ENCODE measurements around the gene FCHSD2. TPM values are rescaled to one million over a fixed set of nuclear protein-coding genes. Genes with fewer than 3 reads are reported as not detected.
A peak's percentile ranks its signal among the peaks of the same experiment; 100 is the strongest.

The FCHSD2 gene
- total RNA-seq, 2 donors from 2014 or later = 14.0 to 17.6 TPM

DNA sequence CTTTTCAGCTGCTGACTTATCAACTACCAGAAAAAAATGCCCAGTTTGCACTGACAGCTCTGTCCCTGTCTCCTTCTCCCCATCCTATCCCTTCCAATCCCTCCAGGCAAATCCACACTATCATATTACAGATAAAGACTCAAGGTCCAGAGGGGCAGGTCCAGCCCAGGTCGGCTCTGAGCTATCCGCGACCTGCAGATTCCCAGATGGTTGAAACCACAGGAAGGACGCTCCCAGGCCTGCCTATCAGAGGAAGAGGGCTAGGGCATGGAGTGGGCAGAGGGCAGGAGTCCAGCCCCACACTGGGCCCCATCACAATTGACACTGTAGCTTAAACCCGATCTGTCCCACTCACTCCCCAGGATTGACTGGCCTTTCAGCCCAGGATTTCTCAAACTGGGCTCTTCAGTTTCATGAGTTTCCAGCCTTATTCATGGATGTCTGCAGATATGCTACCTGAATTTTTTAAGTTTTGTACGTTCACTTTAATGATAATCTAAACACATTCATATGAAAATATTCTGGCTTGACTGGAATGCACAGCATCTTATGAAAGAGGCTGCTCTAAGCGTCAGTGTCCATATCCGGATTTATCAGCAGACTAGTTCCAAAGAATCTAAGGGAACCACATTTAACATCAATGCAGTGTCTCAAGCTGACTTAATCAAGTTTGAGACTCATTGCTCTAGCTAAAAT is 16.4 kb upstream of the FCHSD2 start:
- H3K9me3 Mint-ChIP-seq = no peaks in the 10 kb centered on the region
- DNase-seq = peak; percentile 29
- no peaks in the 10 kb centered on the region for H3K27me3 Mint-ChIP-seq (ENCODE audit: insufficient read depth)
- H3K4me1 Mint-ChIP-seq = peaks cover 5% of the 10 kb centered on the region
- H3K36me3 ChIP-seq (ENCODE audit: control insufficient read depth, insufficient read depth, low read length) = no peaks in the 10 kb centered on the region
- H3K27ac Mint-ChIP-seq = no peak overlapping the region
- H3K9me3 ChIP-seq (ENCODE audit: control insufficient read depth, low read length) = no peaks in the 10 kb centered on the region
- TF ChIP-seq, protein P1, sequence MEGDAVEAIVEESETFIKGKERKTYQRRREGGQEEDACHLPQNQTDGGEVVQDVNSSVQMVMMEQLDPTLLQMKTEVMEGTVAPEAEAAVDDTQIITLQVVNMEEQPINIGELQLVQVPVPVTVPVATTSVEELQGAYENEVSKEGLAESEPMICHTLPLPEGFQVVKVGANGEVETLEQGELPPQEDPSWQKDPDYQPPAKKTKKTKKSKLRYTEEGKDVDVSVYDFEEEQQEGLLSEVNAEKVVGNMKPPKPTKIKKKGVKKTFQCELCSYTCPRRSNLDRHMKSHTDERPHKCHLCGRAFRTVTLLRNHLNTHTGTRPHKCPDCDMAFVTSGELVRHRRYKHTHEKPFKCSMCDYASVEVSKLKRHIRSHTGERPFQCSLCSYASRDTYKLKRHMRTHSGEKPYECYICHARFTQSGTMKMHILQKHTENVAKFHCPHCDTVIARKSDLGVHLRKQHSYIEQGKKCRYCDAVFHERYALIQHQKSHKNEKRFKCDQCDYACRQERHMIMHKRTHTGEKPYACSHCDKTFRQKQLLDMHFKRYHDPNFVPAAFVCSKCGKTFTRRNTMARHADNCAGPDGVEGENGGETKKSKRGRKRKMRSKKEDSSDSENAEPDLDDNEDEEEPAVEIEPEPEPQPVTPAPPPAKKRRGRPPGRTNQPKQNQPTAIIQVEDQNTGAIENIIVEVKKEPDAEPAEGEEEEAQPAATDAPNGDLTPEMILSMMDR (conservative IDR thresholded peaks at IDR 0.05) = no peak
- H3K9ac ChIP-seq (ENCODE audit: extremely low read depth, low read length, poor library complexity, severe bottlenecking) = no peak overlapping the region
- no peak overlapping the region for H3K4me3 ChIP-seq (ENCODE audit: low read length)
- H3K27ac ChIP-seq (ENCODE audit: low read depth, low read length) = no peak overlapping the region
- H3K27me3 ChIP-seq (ENCODE audit: control insufficient read depth, insufficient read depth, low read length, poor library complexity, severe bottlenecking) = no peaks in the 10 kb centered on the region
- H3K36me3 Mint-ChIP-seq (ENCODE audit: low read depth) = no peaks in the 10 kb centered on the region
- H3K4me1 ChIP-seq (ENCODE audit: control insufficient read depth, insufficient read depth, low read length) = no peaks in the 10 kb centered on the region
- no peak overlapping the region for H3K4me3 Mint-ChIP-seq
- WGBS, 2 experiments (ENCODE audit: insufficient coverage in 1 of 2, insufficient read length in 1 of 2) = 89 to 90% methylated on average over 4 to 8 of the region's 8 CpGs

DNA sequence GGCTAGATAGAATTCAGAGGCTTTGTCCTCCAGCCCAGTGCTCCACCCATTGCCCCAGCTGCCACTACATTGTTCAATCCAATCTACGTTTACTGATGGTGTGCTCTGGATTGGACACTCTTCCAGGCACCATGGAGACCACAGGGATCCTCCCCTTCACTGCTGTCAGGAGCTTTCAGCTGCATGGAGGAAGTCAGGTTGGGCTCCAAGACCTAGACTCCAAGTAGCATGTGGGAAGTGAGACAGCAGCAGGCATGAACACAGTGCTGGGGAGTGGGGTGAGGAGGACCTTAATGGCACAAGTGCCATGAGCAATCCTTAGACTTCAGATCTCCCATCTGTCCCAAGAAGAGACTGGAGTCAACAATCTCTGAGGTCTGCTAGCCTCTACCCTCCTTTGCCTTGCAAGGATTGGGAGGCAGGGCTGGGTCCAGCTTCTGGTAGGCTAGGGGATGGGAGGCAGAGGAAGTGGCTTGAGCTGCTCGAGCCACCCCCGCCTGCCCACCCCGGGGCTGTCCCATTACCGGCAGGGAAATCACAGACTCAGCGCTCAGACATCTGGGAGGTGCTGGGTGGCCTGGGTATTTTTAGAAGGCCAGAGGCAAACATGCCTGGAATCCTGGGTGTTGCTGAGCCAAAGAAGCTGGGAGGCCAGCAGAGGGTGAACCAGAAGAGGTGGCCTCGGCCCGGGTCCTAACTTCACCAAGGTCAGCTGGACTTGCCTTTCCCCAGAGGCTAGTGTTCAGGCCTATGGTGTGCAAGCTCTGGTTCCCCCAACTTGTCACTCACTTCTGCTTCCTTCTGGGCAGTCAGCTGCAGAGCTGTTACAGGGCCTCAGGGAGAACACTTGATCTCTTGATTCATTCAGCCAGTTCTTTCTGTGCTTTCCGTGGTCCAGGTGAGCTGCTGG is 15.2 kb upstream of the FCHSD2 start:
- TF ChIP-seq, protein P1 (conservative IDR thresholded peaks at IDR 0.05) = no peak
- 86 to 94% methylated on average over 6 to 9 of the region's 9 CpGs for WGBS, 2 experiments (ENCODE audit: insufficient coverage in 1 of 2, insufficient read length in 1 of 2)
- H3K27ac Mint-ChIP-seq = no peak overlapping the region
- Histone ChIP-seq H3K9ac (ENCODE audit: extremely low read depth, low read length, poor library complexity, severe bottlenecking) (no peak overlapping the region), H3K27ac (ENCODE audit: low read depth, low read length) (no peak overlapping the region), H3K4me1 (ENCODE audit: control insufficient read depth, insufficient read depth, low read length) (no peaks in the 10 kb centered on the region), H3K9me3 (ENCODE audit: control insufficient read depth, low read length) (no peaks in the 10 kb centered on the region), H3K27me3 (ENCODE audit: control insufficient read depth, insufficient read depth, low read length, poor library complexity, severe bottlenecking) (no peaks in the 10 kb centered on the region), H3K4me3 (ENCODE audit: low read length) (no peak overlapping the region), H3K36me3 (ENCODE audit: control insufficient read depth, insufficient read depth, low read length) (no peaks in the 10 kb centered on the region)
- H3K27me3 Mint-ChIP-seq (ENCODE audit: insufficient read depth) = no peaks in the 10 kb centered on the region
- H3K36me3 Mint-ChIP-seq (ENCODE audit: low read depth) = no peaks in the 10 kb centered on the region
- no peaks in the 10 kb centered on the region for H3K9me3 Mint-ChIP-seq
- H3K4me3 Mint-ChIP-seq = no peak overlapping the region
- DNase-seq = peak; percentile 38
- H3K4me1 Mint-ChIP-seq = peaks cover 5% of the 10 kb centered on the region

DNA sequence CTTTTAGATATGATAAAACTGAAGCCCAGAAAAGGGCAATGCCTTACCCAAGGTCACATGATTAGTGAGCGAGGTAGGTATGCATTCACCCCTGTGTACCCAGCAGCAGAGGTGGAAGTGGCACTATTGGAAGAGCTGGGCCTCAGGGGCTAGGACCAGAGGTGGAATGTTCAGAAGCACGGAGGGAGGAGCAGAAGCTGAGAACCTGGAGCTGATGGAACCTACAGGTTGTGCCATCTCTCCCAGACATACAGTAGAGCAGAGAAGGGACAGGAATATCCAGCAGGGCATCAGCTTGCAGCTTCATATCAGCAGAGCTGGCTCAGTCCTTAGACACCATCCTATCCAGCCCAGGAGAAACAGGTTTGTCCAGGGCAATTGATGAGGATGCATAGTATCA is 14.6 kb upstream of the FCHSD2 start:
- Histone ChIP-seq H3K27me3 (ENCODE audit: control insufficient read depth, insufficient read depth, low read length, poor library complexity, severe bottlenecking) (no peaks in the 10 kb centered on the region), H3K4me1 (ENCODE audit: control insufficient read depth, insufficient read depth, low read length) (no peaks in the 10 kb centered on the region), H3K9me3 (ENCODE audit: control insufficient read depth, low read length) (no peaks in the 10 kb centered on the region), H3K27ac (ENCODE audit: low read depth, low read length) (no peak overlapping the region), H3K36me3 (ENCODE audit: control insufficient read depth, insufficient read depth, low read length) (no peaks in the 10 kb centered on the region), H3K9ac (ENCODE audit: extremely low read depth, low read length, poor library complexity, severe bottlenecking) (no peak overlapping the region), H3K4me3 (ENCODE audit: low read length) (no peak overlapping the region)
- H3K4me3 Mint-ChIP-seq = no peak overlapping the region
- no peaks in the 10 kb centered on the region for H3K27me3 Mint-ChIP-seq (ENCODE audit: insufficient read depth)
- H3K36me3 Mint-ChIP-seq (ENCODE audit: low read depth) = no peaks in the 10 kb centered on the region
- peaks cover 5% of the 10 kb centered on the region for H3K4me1 Mint-ChIP-seq
- no peak for DNase-seq
- TF ChIP-seq, protein P1 (conservative IDR thresholded peaks at IDR 0.05) = no peak
- H3K9me3 Mint-ChIP-seq = no peaks in the 10 kb centered on the region
- WGBS, 2 experiments (ENCODE audit: insufficient coverage in 1 of 2, insufficient read length in 1 of 2) = 80 to 91% methylated on average over 1 to 2 of the region's 2 CpGs
- H3K27ac Mint-ChIP-seq = no peak overlapping the region
